Esophagus muscularis mucosa (tissue), 4 donors: ENCODE measurements around the gene RAD51C. TPM values are rescaled to one million over a fixed set of nuclear protein-coding genes. Genes with fewer than 3 reads are reported as not detected.

Source experiments
- DNase-seq: peaks from one replicate; pipeline ENCODE4 v3.0.0-alpha.2; 2017; ENCODE audit errors: extremely low spot score
- H3K27ac ChIP-seq, 4 donors: fragments of 200-600 bp; sonication (generic); replicated peaks in 1 of 4; 1 replicate in 3 of 4; 2 replicates in 1 of 4; pipeline ENCODE4 v1.5.1; 2016 to 2019; ENCODE audit warnings: mild to moderate bottlenecking in 1 of 4
- H3K27me3 ChIP-seq, 4 donors: fragments of 200-600 bp; sonication (generic); one replicate each; pipeline versions ENCODE4 v1.5.1 to v1.6.0; 2016 to 2019
- H3K36me3 ChIP-seq, 4 donors: fragments of 200-600 bp; sonication (generic); one replicate each; pipeline ENCODE4 v1.5.1; 2016 to 2019
- H3K4me1 ChIP-seq, 4 donors: fragments of 200-600 bp; sonication (generic); one replicate each; pipeline ENCODE4 v1.5.1; 2016 to 2019
- H3K4me3 ChIP-seq, 4 donors: fragments of 200-600 bp; sonication (generic); 1 replicate in 2 of 4; 2 replicates in 2 of 4; pipeline ENCODE4 v1.5.1; 2016 to 2019; ENCODE audit warnings: mild to moderate bottlenecking in 4 of 4, moderate library complexity in 1 of 4
- H3K9me3 ChIP-seq, 4 donors: fragments of 200-600 bp; sonication (generic); 1 replicate in 3 of 4; 2 replicates in 1 of 4; pipeline ENCODE4 v1.5.1; 2016 to 2019
- EP300 ChIP-seq: sonication (generic); formaldehyde crosslinking; IDR thresholded peaks from one replicate; pipeline ENCODE4 v1.6.1; 2017; ENCODE audit warnings: antibody characterized with exemption
- POLR2A ChIP-seq: fragments of 450-650 bp; IDR thresholded peaks from one replicate; pipeline ENCODE4 v1.6.1; 2017; ENCODE audit warnings: antibody characterized with exemption, moderate library complexity, mild to moderate bottlenecking, low read depth
- POLR2AphosphoS5 ChIP-seq, 2 donors: sonication (generic); formaldehyde crosslinking; IDR thresholded peaks; one replicate each; pipeline ENCODE4 v1.6.1; 2017; ENCODE audit warnings: antibody characterized with exemption in 2 of 2
- WGBS: methylation state at CpG from one replicate; pipeline ENCODE4 v1.1.5; 2018; 5-methylcytosine and 5-hydroxymethylcytosine counted together
- intact Hi-C: fragments of 100-400 bp; cut with DNase I; formaldehyde crosslinking; loops from one replicate; pipeline ENCODE4 v1.15.1; 2023
- total RNA-seq, 4 donors: library from RNA; depleted of rRNA; stranded (reverse); fragments of >200 nt; gene quantifications; one replicate each; pipeline versions ENCODE4 v1.1.0 to v1.2.1, GENCODE V29; 2016
- TF ChIP-seq, protein P1 (sequence below), 3 experiments: fragments of 200-600 bp in 2 of 3; fragments of 450-650 bp in 1 of 3; sonication (generic) in 2 of 3; IDR thresholded peaks; one replicate each; pipeline ENCODE4 v1.5.1; 2017 to 2019; ENCODE audit warnings: antibody characterized with exemption in 3 of 3, mild to moderate bottlenecking in 2 of 3, moderate library complexity in 1 of 3

The RAD51C gene
- total RNA-seq, 4 donors from 2014 or later = 20.1 to 27.0 (median 21.4) TPM

DNA sequence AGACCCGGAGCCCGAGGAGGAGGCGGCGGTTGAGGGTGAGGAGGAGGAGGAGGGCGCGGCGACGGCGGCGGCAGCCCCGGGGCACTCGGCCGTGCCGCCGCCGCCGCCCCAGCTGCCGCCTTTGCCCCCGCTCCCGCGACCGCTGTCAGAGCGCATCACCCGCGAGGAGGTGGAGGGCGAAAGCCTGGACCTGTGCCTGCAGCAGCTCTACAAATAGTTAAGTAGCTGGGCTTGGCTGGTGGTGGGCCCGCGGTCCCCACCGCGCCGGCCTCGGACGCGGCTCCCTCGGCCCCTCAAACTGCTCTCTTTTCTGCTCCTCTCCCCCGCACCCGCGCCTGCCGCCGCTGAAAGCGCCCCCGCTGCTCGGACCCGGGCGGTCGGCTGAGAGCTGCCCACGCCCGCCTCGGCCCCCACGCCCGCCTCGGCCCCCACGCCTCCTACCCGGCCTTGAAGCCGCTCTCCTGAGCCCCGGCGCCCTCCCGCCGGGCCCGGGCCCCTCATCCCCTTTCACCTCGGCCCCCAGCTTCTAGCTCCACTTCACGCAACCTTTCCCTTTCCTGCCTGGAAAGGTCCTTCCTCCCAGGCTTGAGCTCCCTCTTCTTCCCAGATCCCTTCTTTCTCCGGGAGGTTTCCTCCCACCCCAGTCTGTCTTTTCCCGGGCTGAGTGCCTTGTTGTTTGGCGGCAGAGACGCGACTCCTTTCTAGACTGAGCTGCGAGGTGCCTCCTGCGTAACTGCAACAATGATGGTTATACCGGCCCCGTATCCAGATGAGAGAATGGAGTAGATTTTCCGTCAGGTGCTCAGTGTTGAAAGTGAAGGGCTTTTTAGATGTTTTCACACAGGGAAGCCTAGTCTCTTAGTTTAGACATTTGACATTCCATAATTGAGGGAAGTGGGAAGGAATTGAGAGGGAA is 64.1 kb downstream of the RAD51C start:
- 2% methylated on average over 36 of the region's 72 CpGs for WGBS
- intact Hi-C loops = no loop called here
- no peak for DNase-seq
- Histone ChIP-seq H3K9me3 (no peaks in the 10 kb centered on the region), H3K36me3 (no peaks in the 10 kb centered on the region), H3K27me3 (peaks cover 0 to 71% (median 24%) of the 10 kb centered on the region in 4 donors), H3K4me3 (peak overlapping the region; percentile 55 to 65 (median 58)), H3K27ac (no peak overlapping the region), H3K4me1 (peaks cover 12 to 23% (median 21%) of the 10 kb centered on the region in 4 donors)
- TF ChIP-seq EP300 = no peak
- TF ChIP-seq POLR2A = no peak
- TF ChIP-seq, protein P1, sequence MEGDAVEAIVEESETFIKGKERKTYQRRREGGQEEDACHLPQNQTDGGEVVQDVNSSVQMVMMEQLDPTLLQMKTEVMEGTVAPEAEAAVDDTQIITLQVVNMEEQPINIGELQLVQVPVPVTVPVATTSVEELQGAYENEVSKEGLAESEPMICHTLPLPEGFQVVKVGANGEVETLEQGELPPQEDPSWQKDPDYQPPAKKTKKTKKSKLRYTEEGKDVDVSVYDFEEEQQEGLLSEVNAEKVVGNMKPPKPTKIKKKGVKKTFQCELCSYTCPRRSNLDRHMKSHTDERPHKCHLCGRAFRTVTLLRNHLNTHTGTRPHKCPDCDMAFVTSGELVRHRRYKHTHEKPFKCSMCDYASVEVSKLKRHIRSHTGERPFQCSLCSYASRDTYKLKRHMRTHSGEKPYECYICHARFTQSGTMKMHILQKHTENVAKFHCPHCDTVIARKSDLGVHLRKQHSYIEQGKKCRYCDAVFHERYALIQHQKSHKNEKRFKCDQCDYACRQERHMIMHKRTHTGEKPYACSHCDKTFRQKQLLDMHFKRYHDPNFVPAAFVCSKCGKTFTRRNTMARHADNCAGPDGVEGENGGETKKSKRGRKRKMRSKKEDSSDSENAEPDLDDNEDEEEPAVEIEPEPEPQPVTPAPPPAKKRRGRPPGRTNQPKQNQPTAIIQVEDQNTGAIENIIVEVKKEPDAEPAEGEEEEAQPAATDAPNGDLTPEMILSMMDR (IDR thresholded peaks at IDR 0.05) = no peak
- no peak for TF ChIP-seq POLR2AphosphoS5 (IDR thresholded peaks at IDR 0.05)

DNA sequence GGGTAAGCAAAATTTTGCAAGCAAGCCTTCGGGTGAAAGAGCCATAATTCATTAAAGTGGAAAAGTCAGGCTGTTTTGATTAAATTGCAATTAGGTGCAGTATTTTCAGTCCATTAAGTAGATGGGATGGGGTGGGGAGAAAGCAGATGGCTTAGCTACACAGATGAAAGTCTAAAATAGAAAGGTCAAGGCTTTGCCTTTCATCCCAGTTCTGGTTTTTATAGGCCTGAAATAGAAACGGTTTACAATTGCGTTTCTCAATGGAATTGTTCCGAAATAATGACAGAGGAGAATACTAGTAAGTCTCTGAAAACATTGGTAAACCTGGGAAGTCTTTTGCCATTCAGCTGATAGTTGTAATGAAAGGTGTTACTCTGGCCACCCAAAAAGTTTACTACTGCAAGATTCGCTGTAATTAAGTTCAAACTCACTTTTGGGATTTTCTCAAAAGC is 64.8 kb downstream of the RAD51C start:
- 43% methylated on average over 5 of the region's 5 CpGs for WGBS
- peak overlapping the region in 3 of 4 donors; percentile 55 to 65 (median 60) for H3K4me3 ChIP-seq
- no peaks in the 10 kb centered on the region for H3K36me3 ChIP-seq
- H3K27ac ChIP-seq = no peak overlapping the region
- peaks cover 12 to 23% (median 21%) of the 10 kb centered on the region in 4 donors for H3K4me1 ChIP-seq
- TF ChIP-seq POLR2A = no peak
- no peak for TF ChIP-seq POLR2AphosphoS5 (IDR thresholded peaks at IDR 0.05)
- TF ChIP-seq, protein P1 (IDR thresholded peaks at IDR 0.05) = no peak
- no peak for TF ChIP-seq EP300
- intact Hi-C loops = no loop called here
- peaks cover 0 to 77% (median 24%) of the 10 kb centered on the region in 4 donors for H3K27me3 ChIP-seq
- H3K9me3 ChIP-seq = no peaks in the 10 kb centered on the region
- DNase-seq = no peak

DNA sequence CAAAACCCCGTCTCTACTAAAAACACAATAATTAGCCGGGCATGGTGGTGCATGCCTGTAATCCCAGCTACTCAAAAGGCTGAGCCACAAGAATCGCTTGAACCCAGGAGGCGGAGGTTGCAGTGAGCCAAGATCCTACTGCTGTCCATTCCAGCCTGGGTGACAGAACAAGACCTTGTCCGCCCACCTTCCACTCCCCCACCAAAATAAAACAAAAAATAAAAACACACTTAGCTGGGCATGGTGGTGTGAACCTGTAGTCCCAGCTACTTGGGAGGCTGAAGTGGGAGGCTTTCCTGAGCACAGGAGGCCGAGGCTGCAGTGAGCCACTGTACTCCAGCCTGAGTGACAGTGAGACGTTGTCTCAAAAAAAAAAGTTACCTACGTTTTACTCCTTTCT is 66.5 kb downstream of the RAD51C start:
- no peak for DNase-seq
- Histone ChIP-seq H3K27ac (no peak overlapping the region), H3K4me1 (peaks cover 12 to 23% (median 21%) of the 10 kb centered on the region in 4 donors), H3K9me3 (no peaks in the 10 kb centered on the region), H3K36me3 (no peaks in the 10 kb centered on the region), H3K4me3 (no peak overlapping the region), H3K27me3 (peaks cover 0 to 79% (median 24%) of the 10 kb centered on the region in 4 donors)
- intact Hi-C loops = no loop called here
- WGBS = 91% methylated on average over 8 of the region's 8 CpGs
- TF ChIP-seq, protein P1 (IDR thresholded peaks at IDR 0.05) = no peak
- TF ChIP-seq POLR2A = no peak
- no peak for TF ChIP-seq EP300
- TF ChIP-seq POLR2AphosphoS5 (IDR thresholded peaks at IDR 0.05) = no peak

DNA sequence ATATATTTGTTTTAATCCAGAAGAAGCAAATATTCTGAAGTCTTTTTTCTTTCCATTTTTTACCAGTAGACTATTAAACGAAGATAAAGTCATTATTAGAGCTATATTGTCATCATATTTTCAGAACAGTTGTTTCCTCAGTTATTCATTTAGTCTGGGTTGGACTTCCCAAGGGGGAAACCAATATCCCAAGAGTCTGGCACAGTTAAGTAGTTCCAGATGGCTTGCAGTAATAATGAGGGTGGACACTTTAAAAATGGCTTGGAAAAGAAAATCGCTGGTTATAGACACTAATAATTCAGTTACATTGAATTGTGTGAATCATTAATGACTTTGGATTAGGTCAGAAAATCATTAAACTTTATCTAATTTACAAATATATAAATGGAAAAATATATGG is 67.1 kb downstream of the RAD51C start:
- Histone ChIP-seq H3K4me3 (no peak overlapping the region), H3K9me3 (no peaks in the 10 kb centered on the region), H3K27ac (no peak overlapping the region), H3K27me3 (peaks cover 0 to 76% (median 24%) of the 10 kb centered on the region in 4 donors), H3K4me1 (peaks cover 12 to 23% (median 21%) of the 10 kb centered on the region in 4 donors), H3K36me3 (no peaks in the 10 kb centered on the region)
- no peak for DNase-seq
- 67% methylated on average over 2 of the region's 2 CpGs for WGBS
- TF ChIP-seq, protein P1 (IDR thresholded peaks at IDR 0.05) = no peak
- no peak for TF ChIP-seq EP300
- no peak for TF ChIP-seq POLR2AphosphoS5 (IDR thresholded peaks at IDR 0.05)
- no peak for TF ChIP-seq POLR2A
- intact Hi-C loops = no loop called here
